Peyer's patch (tissue), 4 donors: ENCODE data around the gene SIGLEC10. TPM values are rescaled to one million over a fixed set of nuclear protein-coding genes. Genes with fewer than 3 reads are reported as not detected.
A peak's percentile ranks its signal among the peaks of the same experiment; 100 is the strongest.

Source experiments
- DNase-seq, 3 donors: peaks; one replicate each; pipeline ENCODE4 v3.0.0-alpha.2; 2017 to 2019
- H3K27ac ChIP-seq, 4 donors: fragments of 200-600 bp; sonication (generic); one replicate each; pipeline ENCODE4 v1.5.1; 2016 to 2019
- H3K27me3 ChIP-seq, 2 donors: fragments of 200-600 bp; sonication (generic); one replicate each; pipeline ENCODE4 v1.5.1; 2019
- H3K36me3 ChIP-seq, 3 donors: fragments of 200-600 bp; sonication (generic); one replicate each; pipeline ENCODE4 v1.5.1; 2016 to 2019
- H3K4me1 ChIP-seq, 4 donors: fragments of 200-600 bp; sonication (generic); one replicate each; pipeline ENCODE4 v1.5.1; 2016 to 2019
- H3K4me3 ChIP-seq, 4 donors: fragments of 200-600 bp; sonication (generic); 1 replicate in 3 of 4; 2 replicates in 1 of 4; pipeline ENCODE4 v1.5.1; 2016 to 2019; ENCODE audit warnings: mild to moderate bottlenecking in 1 of 4
- H3K9me3 ChIP-seq, 4 donors: fragments of 200-600 bp; sonication (generic); one replicate each; pipeline ENCODE4 v1.5.1; 2016 to 2019; ENCODE audit warnings: mild to moderate bottlenecking in 1 of 4
- POLR2A ChIP-seq, 2 donors: fragments of 450-650 bp; IDR thresholded peaks; one replicate each; pipeline ENCODE4 v1.5.1; 2017; ENCODE audit warnings: antibody characterized with exemption in 2 of 2, mild to moderate bottlenecking in 2 of 2, moderate library complexity in 2 of 2
- total RNA-seq, 4 donors: library from RNA; depleted of rRNA; stranded (reverse); fragments of >200 nt; gene quantifications; one replicate each; pipeline ENCODE4 v1.1.0, GENCODE V29; 2016
- TF ChIP-seq, protein P1 (sequence below), 6 experiments: fragments of 450-650 bp in 4 of 6; fragments of 200-600 bp in 2 of 6; sonication (generic) in 1 of 6; IDR thresholded peaks; one replicate each; pipeline ENCODE4 v1.5.1; 2017 to 2019; ENCODE audit warnings: antibody characterized with exemption in 6 of 6, mild to moderate bottlenecking in 3 of 6, moderate library complexity in 1 of 6

The SIGLEC10 gene
- total RNA-seq, 4 donors from 2014 or later: 0.53 to 35.5 (median 3.0) TPM

DNA sequence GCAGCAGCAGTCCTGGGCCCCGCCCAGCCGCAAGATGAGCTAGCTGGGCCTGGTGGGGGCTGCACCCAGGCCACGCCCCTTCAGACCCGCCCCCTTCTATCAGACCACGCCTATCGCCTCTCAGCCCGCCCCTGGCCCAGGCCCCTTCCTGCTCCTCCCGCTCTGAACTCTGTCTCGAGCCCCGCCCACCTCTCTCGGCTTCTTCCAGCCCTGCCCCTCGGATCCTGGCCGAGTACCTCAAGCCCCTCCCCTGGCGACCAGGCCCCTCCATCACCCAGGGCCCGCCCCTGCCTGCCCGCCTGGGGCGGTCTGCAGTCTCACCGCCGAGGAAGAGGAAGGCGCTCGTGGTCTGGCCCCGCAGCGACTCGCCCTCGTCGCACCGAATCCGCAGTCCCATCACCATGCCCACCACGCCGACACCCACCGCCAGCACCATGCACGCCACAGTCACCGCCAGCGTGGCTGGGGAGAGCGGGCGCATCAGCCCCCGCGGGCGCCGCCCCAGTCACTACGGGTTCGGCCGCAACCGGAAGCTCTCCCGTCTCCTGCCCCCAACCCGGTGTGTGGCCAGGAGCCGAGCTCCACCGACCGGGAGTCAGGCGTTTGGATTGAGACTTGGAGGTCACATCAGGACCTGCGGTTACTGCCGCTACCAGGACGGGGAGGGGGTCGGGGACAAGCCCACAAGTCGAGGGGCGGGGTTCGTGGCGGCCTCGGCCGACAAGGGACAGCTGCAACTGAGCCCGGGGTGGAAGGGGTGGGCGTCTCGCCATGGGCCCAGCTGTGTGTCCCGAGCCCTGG, 49.7 kb downstream of the SIGLEC10 start:
- peaks cover 2 to 36% (median 9%) of the 10 kb centered on the region in 4 donors for H3K4me1 ChIP-seq
- H3K27me3 ChIP-seq: no peaks in the 10 kb centered on the region
- H3K4me3 ChIP-seq: peak overlapping the region; percentile 72 to 94 (median 75)
- DNase-seq: peak; percentile 100
- TF ChIP-seq, protein P1, sequence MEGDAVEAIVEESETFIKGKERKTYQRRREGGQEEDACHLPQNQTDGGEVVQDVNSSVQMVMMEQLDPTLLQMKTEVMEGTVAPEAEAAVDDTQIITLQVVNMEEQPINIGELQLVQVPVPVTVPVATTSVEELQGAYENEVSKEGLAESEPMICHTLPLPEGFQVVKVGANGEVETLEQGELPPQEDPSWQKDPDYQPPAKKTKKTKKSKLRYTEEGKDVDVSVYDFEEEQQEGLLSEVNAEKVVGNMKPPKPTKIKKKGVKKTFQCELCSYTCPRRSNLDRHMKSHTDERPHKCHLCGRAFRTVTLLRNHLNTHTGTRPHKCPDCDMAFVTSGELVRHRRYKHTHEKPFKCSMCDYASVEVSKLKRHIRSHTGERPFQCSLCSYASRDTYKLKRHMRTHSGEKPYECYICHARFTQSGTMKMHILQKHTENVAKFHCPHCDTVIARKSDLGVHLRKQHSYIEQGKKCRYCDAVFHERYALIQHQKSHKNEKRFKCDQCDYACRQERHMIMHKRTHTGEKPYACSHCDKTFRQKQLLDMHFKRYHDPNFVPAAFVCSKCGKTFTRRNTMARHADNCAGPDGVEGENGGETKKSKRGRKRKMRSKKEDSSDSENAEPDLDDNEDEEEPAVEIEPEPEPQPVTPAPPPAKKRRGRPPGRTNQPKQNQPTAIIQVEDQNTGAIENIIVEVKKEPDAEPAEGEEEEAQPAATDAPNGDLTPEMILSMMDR (IDR thresholded peaks at IDR 0.05): no peak
- no peak for TF ChIP-seq POLR2A (IDR thresholded peaks at IDR 0.05)
- H3K9me3 ChIP-seq: no peaks in the 10 kb centered on the region
- peak overlapping the region; percentile 88 to 98 (median 94) for H3K27ac ChIP-seq
- no peaks in the 10 kb centered on the region for H3K36me3 ChIP-seq

DNA sequence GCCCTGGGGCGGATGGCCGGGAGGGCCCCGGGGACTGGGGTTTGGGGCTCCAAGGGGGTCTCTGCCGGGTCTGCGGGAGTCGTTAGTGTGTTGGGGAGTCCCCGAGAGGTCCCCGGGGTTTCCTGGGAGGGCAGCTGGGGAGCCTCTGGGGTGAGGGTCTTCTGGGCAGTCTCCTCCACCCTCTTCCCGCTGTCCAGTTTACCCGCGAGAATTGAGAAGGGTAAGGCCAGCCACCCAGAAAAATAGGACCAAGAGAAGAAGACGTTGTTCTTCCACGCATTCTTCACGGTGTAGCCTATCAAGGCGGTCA, 50.2 kb downstream of the SIGLEC10 start:
- Histone ChIP-seq H3K9me3 (no peaks in the 10 kb centered on the region), H3K4me3 (peak overlapping the region; percentile 72 to 94 (median 75)), H3K27me3 (no peaks in the 10 kb centered on the region), H3K36me3 (no peaks in the 10 kb centered on the region), H3K27ac (peak overlapping the region; percentile 88 to 98 (median 94)), H3K4me1 (peaks cover 5 to 40% (median 11%) of the 10 kb centered on the region in 4 donors)
- peak; percentile 84 to 98 for TF ChIP-seq POLR2A (IDR thresholded peaks at IDR 0.05)
- TF ChIP-seq, protein P1 (IDR thresholded peaks at IDR 0.05): no peak
- DNase-seq: no peak

DNA sequence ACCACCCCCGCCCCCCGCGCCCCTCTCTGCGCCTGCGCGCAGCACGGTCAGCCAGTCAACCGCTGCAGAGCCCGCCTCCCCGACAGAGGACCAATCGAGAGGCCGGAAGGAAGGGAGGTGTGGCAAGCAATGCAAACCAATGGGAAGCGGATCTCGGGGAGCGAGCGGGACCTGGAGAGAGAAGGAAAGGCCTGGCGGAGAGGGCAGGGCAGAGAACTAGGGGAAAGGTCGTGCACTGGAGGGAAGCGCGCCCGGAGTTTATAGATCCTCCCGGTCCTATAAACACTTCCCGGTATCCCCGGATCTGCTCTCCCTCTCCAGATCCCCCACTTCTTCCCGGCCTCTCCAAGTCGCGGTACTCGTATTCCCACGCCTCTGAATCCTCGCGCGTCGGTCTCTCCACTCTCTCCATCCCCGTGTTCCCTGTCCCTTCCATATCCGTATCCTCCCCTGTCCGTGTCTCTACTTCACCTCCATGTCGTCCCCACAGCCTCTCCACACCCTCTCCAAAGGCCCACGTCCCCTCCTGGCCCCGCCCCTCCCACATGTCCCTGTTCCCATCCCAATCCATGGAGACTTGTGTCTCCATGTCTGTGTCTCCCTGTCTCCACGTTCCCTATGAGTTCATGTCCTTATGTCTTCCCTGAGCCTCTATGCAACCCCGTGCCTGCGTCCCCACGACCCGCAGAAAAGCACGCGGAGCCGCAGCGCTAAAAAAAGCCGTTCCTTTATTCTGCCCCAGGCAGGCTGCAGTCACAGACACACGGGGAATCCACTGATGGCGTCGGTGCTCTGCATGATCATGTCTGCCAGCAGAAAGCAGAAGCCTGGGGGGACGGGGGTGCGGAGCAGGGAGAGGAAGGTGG, 50.8 kb downstream of the SIGLEC10 start:
- Histone ChIP-seq H3K36me3 (no peaks in the 10 kb centered on the region), H3K27me3 (no peaks in the 10 kb centered on the region), H3K4me1 (peaks cover 5 to 40% (median 11%) of the 10 kb centered on the region in 4 donors), H3K4me3 (peak overlapping the region; percentile 72 to 94 (median 75)), H3K9me3 (no peaks in the 10 kb centered on the region), H3K27ac (peak overlapping the region; percentile 88 to 98 (median 94))
- peak; percentile 98 to 99 (median 98) for DNase-seq
- TF ChIP-seq, protein P1 (IDR thresholded peaks at IDR 0.05): no peak
- TF ChIP-seq POLR2A (IDR thresholded peaks at IDR 0.05): peak; percentile 32 to 92

DNA sequence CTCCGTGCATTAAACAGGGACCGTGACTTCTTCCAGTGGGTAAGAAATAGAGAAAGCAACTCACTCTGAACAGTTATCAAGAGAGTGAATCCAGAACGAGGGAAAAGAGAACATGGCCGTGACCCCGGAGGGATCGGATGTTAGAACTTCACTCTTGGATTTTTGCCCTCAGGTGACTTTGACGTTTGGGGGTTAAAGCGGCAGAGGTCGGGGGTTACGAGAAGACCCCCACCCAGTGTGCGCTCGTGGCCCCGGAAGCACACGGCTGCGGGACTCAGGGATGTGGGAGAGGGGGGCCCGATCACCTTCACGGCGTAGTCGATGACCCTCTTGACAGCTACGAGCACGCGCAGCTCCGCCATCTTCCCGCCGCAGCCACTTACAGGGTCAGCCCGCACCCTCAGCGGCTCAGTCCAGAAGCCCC, 51.5 kb downstream of the SIGLEC10 start, which contains the start of gene ETFB:
Gene ETFB, minus strand, starts transcription at position 424 of the 424 bp plus-strand sequence. Its CDS starts 62 bp downstream, at position 362.
- Histone ChIP-seq H3K4me3 (peak within 1 kb of the TSS; percentile 72 to 94 (median 75)), H3K36me3 (no peaks in the 10 kb centered on the region), H3K27me3 (no peaks in the 10 kb centered on the region), H3K9me3 (no peaks in the 10 kb centered on the region), H3K4me1 (peaks cover 5 to 40% (median 11%) of the 10 kb centered on the region in 4 donors), H3K27ac (peak within 1 kb of the TSS; percentile 88 to 98 (median 94))
- DNase-seq: no peak
- peak in 1 of 2 donors; percentile 34 for TF ChIP-seq POLR2A (IDR thresholded peaks at IDR 0.05)
- TF ChIP-seq, protein P1 (IDR thresholded peaks at IDR 0.05): no peak

DNA sequence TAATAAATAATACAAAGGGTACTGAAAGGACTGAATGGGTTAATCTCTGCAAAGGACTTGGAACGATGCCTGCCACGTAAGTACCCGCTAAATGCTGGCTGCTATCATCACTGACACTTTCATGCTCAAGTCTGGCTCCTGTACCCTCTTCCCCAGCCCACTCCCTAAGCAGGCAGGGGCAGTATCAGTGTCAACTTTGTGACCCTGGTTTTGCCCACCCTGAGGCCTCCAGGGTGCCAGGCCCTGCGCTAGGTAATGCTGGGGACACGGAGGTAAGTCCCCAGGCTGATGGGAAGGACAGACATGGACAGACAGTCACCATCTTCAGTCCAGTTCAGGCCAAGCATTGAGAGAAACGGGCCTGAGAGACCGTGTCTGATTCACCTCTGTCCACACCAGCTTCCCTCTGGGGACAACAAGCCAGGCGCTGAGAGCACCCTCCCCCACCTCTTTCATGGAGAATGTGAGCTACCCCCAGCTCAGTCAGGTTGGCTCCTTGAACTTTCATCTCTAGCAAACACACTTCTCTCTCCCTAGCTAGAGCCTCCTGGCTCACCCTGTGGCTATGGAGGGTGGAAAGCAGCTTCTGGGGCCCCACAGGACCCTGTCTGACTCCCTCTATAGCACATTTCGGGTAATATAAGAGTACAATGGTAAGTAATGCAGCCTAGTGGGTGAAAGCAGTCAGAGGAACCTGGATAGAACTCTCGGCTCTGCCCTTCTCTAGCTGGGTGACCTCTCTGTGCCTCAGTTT, 52.1 kb downstream of the SIGLEC10 start:
- TF ChIP-seq, protein P1 (IDR thresholded peaks at IDR 0.05): no peak
- TF ChIP-seq POLR2A (IDR thresholded peaks at IDR 0.05): peak in 1 of 2 donors; percentile 22
- H3K4me3 ChIP-seq: peak overlapping the region; percentile 72 to 94 (median 75)
- no peaks in the 10 kb centered on the region for H3K36me3 ChIP-seq
- H3K9me3 ChIP-seq: no peaks in the 10 kb centered on the region
- H3K27ac ChIP-seq: peak overlapping the region; percentile 88 to 98 (median 94)
- H3K4me1 ChIP-seq: peaks cover 5 to 40% (median 11%) of the 10 kb centered on the region in 4 donors
- DNase-seq: peak in 1 of 3 donors; percentile 60
- H3K27me3 ChIP-seq: no peaks in the 10 kb centered on the region
